ENCODE data around the gene CATSPERZ.

DNA sequence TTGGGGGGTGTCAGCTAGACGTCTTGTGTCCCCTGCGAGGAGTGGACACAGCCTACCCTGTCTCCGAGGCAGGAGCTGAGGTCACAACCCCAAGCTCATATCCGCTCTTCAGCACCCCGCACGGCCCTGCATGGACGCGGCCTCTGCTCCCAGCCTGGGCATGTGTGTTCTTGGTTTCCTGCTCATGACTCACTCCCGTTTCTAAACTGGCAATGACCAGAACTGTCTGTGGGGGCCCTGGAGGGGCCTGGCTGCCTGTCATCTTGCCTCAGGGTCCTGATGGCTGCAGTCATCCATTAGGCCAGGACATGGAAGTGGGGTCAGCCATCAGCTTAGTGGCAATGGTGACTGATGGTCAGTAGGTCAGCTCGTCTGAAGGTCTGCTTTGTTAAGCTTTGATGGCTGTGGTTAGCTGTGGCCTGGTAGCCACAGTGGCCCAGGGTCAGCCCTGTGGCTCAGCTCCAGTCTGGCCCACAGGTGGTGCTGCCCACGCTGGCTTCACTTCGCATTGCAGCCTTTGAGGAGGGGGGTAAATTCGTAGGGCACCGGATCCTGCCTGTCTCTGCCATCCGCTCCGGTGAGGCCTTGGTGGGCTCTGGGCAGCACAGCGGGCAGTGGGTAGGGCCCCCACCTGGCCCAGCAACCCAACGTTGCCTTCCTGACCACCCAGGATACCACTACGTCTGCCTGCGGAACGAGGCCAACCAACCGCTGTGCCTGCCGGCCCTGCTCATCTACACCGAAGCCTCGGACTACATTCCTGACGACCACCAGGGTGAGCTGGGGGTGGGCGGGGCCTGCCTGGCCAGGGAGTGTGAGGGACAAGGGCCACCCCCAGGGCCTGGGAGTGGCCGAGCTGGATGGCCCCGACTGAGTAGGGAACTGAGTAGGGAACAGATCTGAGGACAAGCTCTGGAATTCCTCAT lies 36.9 kb upstream of the CATSPERZ start:
- TF ChIP-seq, protein P1, sequence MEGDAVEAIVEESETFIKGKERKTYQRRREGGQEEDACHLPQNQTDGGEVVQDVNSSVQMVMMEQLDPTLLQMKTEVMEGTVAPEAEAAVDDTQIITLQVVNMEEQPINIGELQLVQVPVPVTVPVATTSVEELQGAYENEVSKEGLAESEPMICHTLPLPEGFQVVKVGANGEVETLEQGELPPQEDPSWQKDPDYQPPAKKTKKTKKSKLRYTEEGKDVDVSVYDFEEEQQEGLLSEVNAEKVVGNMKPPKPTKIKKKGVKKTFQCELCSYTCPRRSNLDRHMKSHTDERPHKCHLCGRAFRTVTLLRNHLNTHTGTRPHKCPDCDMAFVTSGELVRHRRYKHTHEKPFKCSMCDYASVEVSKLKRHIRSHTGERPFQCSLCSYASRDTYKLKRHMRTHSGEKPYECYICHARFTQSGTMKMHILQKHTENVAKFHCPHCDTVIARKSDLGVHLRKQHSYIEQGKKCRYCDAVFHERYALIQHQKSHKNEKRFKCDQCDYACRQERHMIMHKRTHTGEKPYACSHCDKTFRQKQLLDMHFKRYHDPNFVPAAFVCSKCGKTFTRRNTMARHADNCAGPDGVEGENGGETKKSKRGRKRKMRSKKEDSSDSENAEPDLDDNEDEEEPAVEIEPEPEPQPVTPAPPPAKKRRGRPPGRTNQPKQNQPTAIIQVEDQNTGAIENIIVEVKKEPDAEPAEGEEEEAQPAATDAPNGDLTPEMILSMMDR (IDR thresholded peaks at IDR 0.05) = no peak
- no peak for TF ChIP-seq POLR2A (IDR thresholded peaks at IDR 0.05)

All from lower leg skin (tissue), 3 donors.